ENCODE results near the gene MAGI1.

MAGI1 gene

DNA sequence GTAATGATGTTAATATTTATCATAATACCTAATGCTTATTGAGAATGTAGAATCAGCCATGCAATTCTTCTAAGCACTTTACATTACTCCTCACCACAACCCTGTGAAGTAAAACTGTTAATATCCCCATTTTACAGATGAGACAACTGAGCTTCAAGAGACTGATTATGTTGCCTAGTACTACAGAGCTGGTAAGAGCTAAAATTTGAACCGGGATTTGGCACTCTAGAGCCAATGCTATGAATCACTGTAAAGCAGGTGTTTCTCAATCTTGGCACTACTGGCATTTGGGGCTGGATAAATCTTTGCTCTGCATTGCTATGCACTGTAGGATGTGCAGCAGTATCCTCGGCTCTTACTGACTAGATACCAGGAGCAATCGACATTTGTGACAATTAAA lies 367.7 kb downstream of the MAGI1 start:
- no peak overlapping the region for H3K4me3 ChIP-seq (ENCODE audit: insufficient read depth in 1 of 2, low read depth in 1 of 2, low read length in 2 of 2)
- no peaks in the 10 kb centered on the region for H3K36me3 ChIP-seq (ENCODE audit: control insufficient read depth in 1 of 2, insufficient read depth in 2 of 2, low read depth in 1 of 2, low read length in 2 of 2)
- H3K27ac ChIP-seq (ENCODE audit: low read length, poor library complexity, severe bottlenecking), result no peak overlapping the region
- no peak overlapping the region for H3K4ac ChIP-seq (ENCODE audit: low read depth in 1 of 2, low read length in 2 of 2)
- no peak overlapping the region for H2BK120ac ChIP-seq (ENCODE audit: low read depth, low read length)
- peaks cover 14% of the 10 kb centered on the region for H3K79me1 ChIP-seq (replicated peaks; ENCODE audit: low read length, poor library complexity, severe bottlenecking)
- H3K18ac ChIP-seq (ENCODE audit: low read depth in 1 of 2, low read length in 2 of 2), result no peak overlapping the region
- no peak overlapping the region for H4K91ac ChIP-seq (ENCODE audit: low read length)
- H2BK5ac ChIP-seq (ENCODE audit: low read depth, low read length, poor library complexity, severe bottlenecking), result no peak overlapping the region
- no peak overlapping the region for H4K8ac ChIP-seq (ENCODE audit: low read length)
- peaks cover 1% of the 10 kb centered on the region for H3K4me1 ChIP-seq (ENCODE audit: control insufficient read depth, insufficient read depth, low read depth, low read length)
- no peaks in the 10 kb centered on the region for H3K9me3 ChIP-seq (ENCODE audit: control insufficient read depth, low read length)
- H3K9ac ChIP-seq (ENCODE audit: low read length), result no peak overlapping the region
- H3K4me2 ChIP-seq (ENCODE audit: low read length, poor library complexity, severe bottlenecking), result no peak overlapping the region
- no peak overlapping the region for H3K14ac ChIP-seq (ENCODE audit: low read length in 2 of 2)
- DNase-seq, result no peak
- no peaks in the 10 kb centered on the region for H3K27me3 ChIP-seq (ENCODE audit: control insufficient read depth in 1 of 2, insufficient read depth in 1 of 2, low read length in 2 of 2)
- H3K23ac ChIP-seq (ENCODE audit: low read length in 2 of 2), result no peak overlapping the region
- H2BK15ac ChIP-seq (ENCODE audit: low read depth, poor library complexity, severe bottlenecking), result no peak overlapping the region
- H2AFZ ChIP-seq (ENCODE audit: low read depth, low read length), result no peak overlapping the region
- no peak overlapping the region for H2AK5ac ChIP-seq (ENCODE audit: low read length, severe bottlenecking)
- H2BK12ac ChIP-seq (ENCODE audit: low read length in 2 of 2), result no peak overlapping the region
- 90% methylated on average over 3 of the region's 3 CpGs for WGBS

DNA sequence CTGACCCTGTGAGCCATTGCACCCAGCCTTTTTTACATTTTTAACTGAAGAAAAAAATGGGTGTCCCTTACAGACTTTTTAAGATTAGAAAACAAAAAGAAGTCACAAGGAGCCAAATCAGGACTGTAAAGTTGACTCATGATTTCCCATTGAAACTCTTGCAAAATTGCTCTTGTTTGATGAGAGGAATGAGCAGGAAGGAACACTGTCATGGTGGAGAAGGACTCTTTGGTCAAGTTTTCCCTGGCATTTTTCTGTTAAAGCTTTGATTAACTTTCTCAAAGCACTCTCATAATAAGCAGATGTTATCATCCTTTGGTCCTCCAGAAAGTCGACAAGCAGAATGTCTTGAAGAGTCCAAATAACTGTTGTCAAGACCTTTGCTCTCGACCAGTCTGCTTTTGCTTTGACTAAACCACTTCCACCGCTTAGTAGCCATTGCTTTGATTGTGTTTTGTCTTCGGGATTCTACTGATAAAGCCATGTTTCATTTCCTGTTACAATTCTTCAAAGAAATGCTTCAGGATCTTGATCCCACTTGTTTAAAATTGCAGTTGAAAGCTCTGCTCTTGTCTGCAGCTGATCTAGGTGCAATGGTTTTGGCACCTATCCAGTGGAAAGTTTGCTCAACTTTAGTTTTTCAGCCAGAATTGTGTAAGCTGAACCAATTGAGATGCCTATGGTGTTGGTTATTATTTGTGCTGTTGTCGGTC lies 369.4 kb downstream of the MAGI1 start:
- no peak overlapping the region for H2BK120ac ChIP-seq (ENCODE audit: low read depth, low read length)
- H3K14ac ChIP-seq (ENCODE audit: low read length in 2 of 2), result no peak overlapping the region
- peaks cover 10% of the 10 kb centered on the region for H3K79me1 ChIP-seq (replicated peaks; ENCODE audit: low read length, poor library complexity, severe bottlenecking)
- no peak overlapping the region for H2AFZ ChIP-seq (ENCODE audit: low read depth, low read length)
- H4K91ac ChIP-seq (ENCODE audit: low read length), result no peak overlapping the region
- H3K4me3 ChIP-seq (ENCODE audit: insufficient read depth in 1 of 2, low read depth in 1 of 2, low read length in 2 of 2), result no peak overlapping the region
- H2BK5ac ChIP-seq (ENCODE audit: low read depth, low read length, poor library complexity, severe bottlenecking), result no peak overlapping the region
- H3K27me3 ChIP-seq (ENCODE audit: control insufficient read depth in 1 of 2, insufficient read depth in 1 of 2, low read length in 2 of 2), result no peaks in the 10 kb centered on the region
- H3K4ac ChIP-seq (ENCODE audit: low read depth in 1 of 2, low read length in 2 of 2), result no peak overlapping the region
- H3K27ac ChIP-seq (ENCODE audit: low read length, poor library complexity, severe bottlenecking), result no peak overlapping the region
- no peak overlapping the region for H3K9ac ChIP-seq (ENCODE audit: low read length)
- H2AK5ac ChIP-seq (ENCODE audit: low read length, severe bottlenecking), result no peak overlapping the region
- no peak overlapping the region for H3K18ac ChIP-seq (ENCODE audit: low read depth in 1 of 2, low read length in 2 of 2)
- no peak overlapping the region for H3K23ac ChIP-seq (ENCODE audit: low read length in 2 of 2)
- peaks cover 1% of the 10 kb centered on the region for H3K4me1 ChIP-seq (ENCODE audit: control insufficient read depth, insufficient read depth, low read depth, low read length)
- WGBS, result 15% methylated on average over 4 of the region's 5 CpGs
- peak; percentile 69 for DNase-seq
- no peak overlapping the region for H4K8ac ChIP-seq (ENCODE audit: low read length)
- no peaks in the 10 kb centered on the region for H3K36me3 ChIP-seq (ENCODE audit: control insufficient read depth in 1 of 2, insufficient read depth in 2 of 2, low read depth in 1 of 2, low read length in 2 of 2)
- H2BK12ac ChIP-seq (ENCODE audit: low read length in 2 of 2), result no peak overlapping the region
- no peak overlapping the region for H2BK15ac ChIP-seq (ENCODE audit: low read depth, poor library complexity, severe bottlenecking)
- H3K4me2 ChIP-seq (ENCODE audit: low read length, poor library complexity, severe bottlenecking), result no peak overlapping the region
- no peaks in the 10 kb centered on the region for H3K9me3 ChIP-seq (ENCODE audit: control insufficient read depth, low read length)

GRCh38 chr3:65667963-65668362 lies 370.8 kb downstream of the MAGI1 start:
- Histone ChIP-seq H2AFZ (ENCODE audit: low read depth, low read length) (no peak overlapping the region), H2AK5ac (ENCODE audit: low read length, severe bottlenecking) (no peak overlapping the region), H2BK12ac (ENCODE audit: low read length in 2 of 2) (no peak overlapping the region), H3K4ac (ENCODE audit: low read depth in 1 of 2, low read length in 2 of 2) (no peak overlapping the region), H2BK5ac (ENCODE audit: low read depth, low read length, poor library complexity, severe bottlenecking) (no peak overlapping the region), H3K9ac (ENCODE audit: low read length) (no peak overlapping the region), H3K14ac (ENCODE audit: low read length in 2 of 2) (no peak overlapping the region), H3K79me1 (replicated peaks; ENCODE audit: low read length, poor library complexity, severe bottlenecking) (peaks cover 11% of the 10 kb centered on the region), H3K4me2 (ENCODE audit: low read length, poor library complexity, severe bottlenecking) (no peak overlapping the region), H4K8ac (ENCODE audit: low read length) (no peak overlapping the region), H3K4me3 (ENCODE audit: insufficient read depth in 1 of 2, low read depth in 1 of 2, low read length in 2 of 2) (no peak overlapping the region), H3K36me3 (ENCODE audit: control insufficient read depth in 1 of 2, insufficient read depth in 2 of 2, low read depth in 1 of 2, low read length in 2 of 2) (no peaks in the 10 kb centered on the region), H2BK15ac (ENCODE audit: low read depth, poor library complexity, severe bottlenecking) (no peak overlapping the region), H3K18ac (ENCODE audit: low read depth in 1 of 2, low read length in 2 of 2) (no peak overlapping the region), H3K27ac (ENCODE audit: low read length, poor library complexity, severe bottlenecking) (no peak overlapping the region), H4K91ac (ENCODE audit: low read length) (no peak overlapping the region), H3K9me3 (ENCODE audit: control insufficient read depth, low read length) (no peaks in the 10 kb centered on the region), H3K27me3 (ENCODE audit: control insufficient read depth in 1 of 2, insufficient read depth in 1 of 2, low read length in 2 of 2) (no peaks in the 10 kb centered on the region), H3K4me1 (ENCODE audit: control insufficient read depth, insufficient read depth, low read depth, low read length) (peaks cover 1% of the 10 kb centered on the region), H2BK120ac (ENCODE audit: low read depth, low read length) (no peak overlapping the region), H3K23ac (ENCODE audit: low read length in 2 of 2) (no peak overlapping the region)
- WGBS, result 100% methylated on average over 2 of the region's 4 CpGs
- no peak for DNase-seq

DNA sequence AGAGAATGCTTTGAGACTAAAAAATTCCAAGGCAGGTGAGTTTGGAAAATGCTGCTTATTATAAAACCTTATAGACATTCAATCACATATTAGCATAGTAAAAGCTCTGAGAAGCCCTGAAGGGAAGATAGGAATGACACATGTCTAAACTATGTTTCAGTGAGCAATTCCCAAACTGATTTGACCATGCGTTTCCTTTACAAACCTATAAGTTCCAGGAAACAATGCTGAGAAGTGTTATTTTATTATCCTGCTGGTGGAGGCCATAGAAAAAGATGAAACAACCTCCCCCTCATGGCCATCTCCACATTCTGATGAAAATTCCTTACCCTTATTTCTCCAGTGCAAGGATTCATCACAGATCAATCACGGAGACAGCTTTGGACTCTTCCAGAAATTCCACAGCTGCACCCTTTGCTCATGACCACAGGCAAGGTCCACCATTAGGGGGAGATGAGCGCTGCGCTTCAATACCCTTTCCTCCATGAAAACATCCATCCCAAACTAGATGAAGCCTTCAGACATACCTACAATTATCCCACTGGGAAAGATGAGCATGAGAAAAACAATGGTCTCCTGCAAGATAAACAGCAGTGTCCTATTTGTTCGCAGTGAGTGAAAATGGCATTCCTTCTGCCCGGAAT lies 372.1 kb downstream of the MAGI1 start:
- Histone ChIP-seq H3K9ac (ENCODE audit: low read length) (no peak overlapping the region), H3K4me2 (ENCODE audit: low read length, poor library complexity, severe bottlenecking) (no peak overlapping the region), H2AK5ac (ENCODE audit: low read length, severe bottlenecking) (no peak overlapping the region), H4K91ac (ENCODE audit: low read length) (no peak overlapping the region), H3K23ac (ENCODE audit: low read length in 2 of 2) (no peak overlapping the region), H3K4ac (ENCODE audit: low read depth in 1 of 2, low read length in 2 of 2) (no peak overlapping the region), H2BK15ac (ENCODE audit: low read depth, poor library complexity, severe bottlenecking) (no peak overlapping the region), H3K18ac (ENCODE audit: low read depth in 1 of 2, low read length in 2 of 2) (no peak overlapping the region), H2BK5ac (ENCODE audit: low read depth, low read length, poor library complexity, severe bottlenecking) (no peak overlapping the region), H3K27ac (ENCODE audit: low read length, poor library complexity, severe bottlenecking) (no peak overlapping the region), H3K9me3 (ENCODE audit: control insufficient read depth, low read length) (no peaks in the 10 kb centered on the region), H3K79me1 (replicated peaks; ENCODE audit: low read length, poor library complexity, severe bottlenecking) (peaks cover 10% of the 10 kb centered on the region), H2BK120ac (ENCODE audit: low read depth, low read length) (no peak overlapping the region), H3K27me3 (ENCODE audit: control insufficient read depth in 1 of 2, insufficient read depth in 1 of 2, low read length in 2 of 2) (no peaks in the 10 kb centered on the region), H2BK12ac (ENCODE audit: low read length in 2 of 2) (no peak overlapping the region), H3K36me3 (ENCODE audit: control insufficient read depth in 1 of 2, insufficient read depth in 2 of 2, low read depth in 1 of 2, low read length in 2 of 2) (no peaks in the 10 kb centered on the region), H4K8ac (ENCODE audit: low read length) (no peak overlapping the region), H3K4me3 (ENCODE audit: insufficient read depth in 1 of 2, low read depth in 1 of 2, low read length in 2 of 2) (no peak overlapping the region), H3K4me1 (ENCODE audit: control insufficient read depth, insufficient read depth, low read depth, low read length) (peaks cover 1% of the 10 kb centered on the region), H3K14ac (ENCODE audit: low read length in 2 of 2) (no peak overlapping the region), H2AFZ (ENCODE audit: low read depth, low read length) (no peak overlapping the region)
- WGBS, result 94% methylated on average over 3 of the region's 6 CpGs
- DNase-seq, result no peak
